ENCODE results near the gene FAM210A. TPM values are rescaled to one million over a fixed set of nuclear protein-coding genes. Genes with fewer than 3 reads are reported as not detected.
A peak's percentile ranks its signal among the peaks of the same experiment; 100 is the strongest.

Gene FAM210A
- total RNA-seq, 4 donors from 2014 or later: 4.7 to 18.6 (median 12.8) TPM

DNA sequence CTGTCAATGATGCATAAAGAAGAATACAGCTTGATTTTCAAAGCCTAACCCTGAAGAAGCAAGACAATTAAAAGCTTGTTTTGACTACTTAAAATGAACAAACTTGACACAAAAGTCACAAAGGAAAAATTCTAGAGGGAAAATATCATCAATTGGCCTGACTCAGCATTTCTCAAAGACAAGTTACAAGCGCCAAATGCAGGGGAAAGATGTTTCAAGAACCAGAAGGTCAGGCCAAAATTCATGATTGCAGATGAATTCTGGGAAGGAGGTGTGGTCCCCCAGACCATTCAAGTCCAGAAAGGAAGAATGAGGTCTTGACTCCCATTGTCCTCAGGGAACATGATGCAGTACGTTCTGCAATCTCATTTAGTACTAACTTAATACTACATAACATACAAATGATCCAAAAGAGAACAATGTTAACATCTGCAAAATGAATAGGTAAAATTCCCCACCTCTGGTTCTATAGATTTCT, 64.5 kb downstream of the FAM210A start:
- H3K36me3 ChIP-seq: peaks cover 0 to 24% of the 10 kb centered on the region in 2 donors
- H3K27me3 ChIP-seq: no peaks in the 10 kb centered on the region
- H3K27ac ChIP-seq: peak overlapping the region in 2 of 4 donors; percentile 47 to 64
- TF ChIP-seq, protein P1, sequence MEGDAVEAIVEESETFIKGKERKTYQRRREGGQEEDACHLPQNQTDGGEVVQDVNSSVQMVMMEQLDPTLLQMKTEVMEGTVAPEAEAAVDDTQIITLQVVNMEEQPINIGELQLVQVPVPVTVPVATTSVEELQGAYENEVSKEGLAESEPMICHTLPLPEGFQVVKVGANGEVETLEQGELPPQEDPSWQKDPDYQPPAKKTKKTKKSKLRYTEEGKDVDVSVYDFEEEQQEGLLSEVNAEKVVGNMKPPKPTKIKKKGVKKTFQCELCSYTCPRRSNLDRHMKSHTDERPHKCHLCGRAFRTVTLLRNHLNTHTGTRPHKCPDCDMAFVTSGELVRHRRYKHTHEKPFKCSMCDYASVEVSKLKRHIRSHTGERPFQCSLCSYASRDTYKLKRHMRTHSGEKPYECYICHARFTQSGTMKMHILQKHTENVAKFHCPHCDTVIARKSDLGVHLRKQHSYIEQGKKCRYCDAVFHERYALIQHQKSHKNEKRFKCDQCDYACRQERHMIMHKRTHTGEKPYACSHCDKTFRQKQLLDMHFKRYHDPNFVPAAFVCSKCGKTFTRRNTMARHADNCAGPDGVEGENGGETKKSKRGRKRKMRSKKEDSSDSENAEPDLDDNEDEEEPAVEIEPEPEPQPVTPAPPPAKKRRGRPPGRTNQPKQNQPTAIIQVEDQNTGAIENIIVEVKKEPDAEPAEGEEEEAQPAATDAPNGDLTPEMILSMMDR (IDR thresholded peaks at IDR 0.05): no peak
- 33 to 77% methylated on average over 2 of the region's 2 CpGs for WGBS, 2 donors (ENCODE audit: low coverage in 1 of 2)
- no peak overlapping the region for H3K4me3 ChIP-seq
- H3K9me3 ChIP-seq: no peaks in the 10 kb centered on the region
- no peak for ATAC-seq
- peaks cover 0 to 36% (median 10%) of the 10 kb centered on the region in 3 donors for H3K4me1 ChIP-seq

GRCh38 chr18:13661051-13661778, 65.1 kb downstream of the FAM210A start:
- TF ChIP-seq, protein P1 (IDR thresholded peaks at IDR 0.05): no peak
- TF ChIP-seq POLR2AphosphoS5 (IDR thresholded peaks at IDR 0.05) (no peak), POLR2A (IDR thresholded peaks at IDR 0.05) (no peak), EP300 (IDR thresholded peaks at IDR 0.05) (no peak)
- ATAC-seq: no peak
- Histone ChIP-seq H3K4me3 (no peak overlapping the region), H3K4me1 (peaks cover 0 to 36% (median 10%) of the 10 kb centered on the region in 3 donors), H3K27me3 (no peaks in the 10 kb centered on the region), H3K9me3 (no peaks in the 10 kb centered on the region), H3K36me3 (peaks cover 0 to 18% of the 10 kb centered on the region in 2 donors), H3K27ac (peak overlapping the region in 2 of 4 donors; percentile 47 to 64)
- 49 to 50% methylated on average over 8 of the region's 8 CpGs for WGBS, 2 donors (ENCODE audit: low coverage in 1 of 2)

GRCh38 chr18:13660510-13660909, 65.8 kb downstream of the FAM210A start:
- 4 to 18% methylated on average over 4 to 5 of the region's 5 CpGs for WGBS, 2 donors (ENCODE audit: low coverage in 1 of 2)
- Histone ChIP-seq H3K36me3 (peaks cover 0 to 13% of the 10 kb centered on the region in 2 donors), H3K4me3 (no peak overlapping the region), H3K27me3 (no peaks in the 10 kb centered on the region), H3K9me3 (no peaks in the 10 kb centered on the region), H3K27ac (peak overlapping the region in 2 of 4 donors; percentile 47 to 64), H3K4me1 (peaks cover 0 to 36% (median 10%) of the 10 kb centered on the region in 3 donors)
- TF ChIP-seq, protein P1 (IDR thresholded peaks at IDR 0.05): no peak
- TF ChIP-seq POLR2AphosphoS5 (IDR thresholded peaks at IDR 0.05) (no peak), EP300 (IDR thresholded peaks at IDR 0.05) (no peak), POLR2A (IDR thresholded peaks at IDR 0.05) (no peak)
- ATAC-seq: peak; percentile 63

- no peak for ATAC-seq
- TF ChIP-seq, protein P1 (IDR thresholded peaks at IDR 0.05): no peak
- no peak for TF ChIP-seq POLR2AphosphoS5 (IDR thresholded peaks at IDR 0.05)
- no peak for TF ChIP-seq EP300 (IDR thresholded peaks at IDR 0.05)
- TF ChIP-seq POLR2A (IDR thresholded peaks at IDR 0.05): no peak
- 41 to 67% methylated on average over 3 of the region's 8 CpGs for WGBS, 2 donors (ENCODE audit: low coverage in 1 of 2)
These were observed 67.7 kb downstream of the FAM210A start for GRCh38 chr18:13658436-13659204.

More at GRCh38 chr18:13658436-13659204, 67.7 kb downstream of the FAM210A start:
- H3K4me3 ChIP-seq: no peak overlapping the region
- H3K9me3 ChIP-seq: no peaks in the 10 kb centered on the region
- H3K27me3 ChIP-seq: no peaks in the 10 kb centered on the region
- no peak overlapping the region for H3K27ac ChIP-seq
- peaks cover 0 to 3% of the 10 kb centered on the region in 2 donors for H3K36me3 ChIP-seq
- H3K4me1 ChIP-seq: peaks cover 0 to 47% (median 10%) of the 10 kb centered on the region in 3 donors
